ENCODE data around the gene PIP4P1. TPM values are rescaled to one million over a fixed set of nuclear protein-coding genes. Genes with fewer than 3 reads are reported as not detected.
A peak's percentile ranks its signal among the peaks of the same experiment; 100 is the strongest.

PIP4P1 gene
- total and polyA plus RNA-seq, 10 of the 15 experiments (the other 5 are each of a cell fraction or from before 2014, with no cell fraction given), result 19.1 to 47.4 (median 39.7) TPM

- TF ChIP-seq RELB (IDR thresholded peaks at IDR 0.05; ENCODE audit: low read depth), result peak; percentile 89
- TF ChIP-seq YBX1 (IDR thresholded peaks at IDR 0.05), result no peak
- no peak for TF ChIP-seq CBX3 (IDR thresholded peaks at IDR 0.05; ENCODE audit: borderline replicate concordance, low read depth)
- TF ChIP-seq SREBF2 (IDR thresholded peaks at IDR 0.05; ENCODE audit: low read length), result no peak
- no peak for TF ChIP-seq TCF3 (IDR thresholded peaks at IDR 0.05; ENCODE audit: borderline replicate concordance, insufficient read depth, low read depth, low read length)
- TF ChIP-seq IKZF1 (conservative IDR thresholded peaks at IDR 0.05), result peak; percentile 83
- no peak for TF ChIP-seq MEF2A (IDR thresholded peaks at IDR 0.05; ENCODE audit: insufficient read depth, low read depth, low read length)
- no peak for TF ChIP-seq NRF1 (conservative IDR thresholded peaks at IDR 0.05; ENCODE audit: low read depth, low read length)
- TF ChIP-seq EZH2 (IDR thresholded peaks at IDR 0.05; ENCODE audit: borderline replicate concordance, control insufficient read depth, low read depth, low read length), result no peak
- TF ChIP-seq PAX5 (IDR thresholded peaks at IDR 0.05; ENCODE audit: borderline replicate concordance, low read depth, low read length), result no peak
- peak; percentile 78 for TF ChIP-seq POLR2AphosphoS2 (IDR thresholded peaks at IDR 0.05; ENCODE audit: low read depth, low read length)
- TF ChIP-seq RBBP5 (conservative IDR thresholded peaks at IDR 0.05), result no peak
- TF ChIP-seq IRF4 (IDR thresholded peaks at IDR 0.05; ENCODE audit: low read depth, low read length), result no peak; the same call in none of the 2 replicates
- peak; percentile 99 for TF ChIP-seq MAX (IDR thresholded peaks at IDR 0.05; ENCODE audit: low read depth, low read length)
- peak; percentile 19; the same call in 1 of the 2 replicates for TF ChIP-seq CBX5 (IDR thresholded peaks at IDR 0.05; ENCODE audit: low read depth)
- TF ChIP-seq ATF3 (IDR thresholded peaks at IDR 0.05; ENCODE audit: borderline replicate concordance, extremely low read depth, low read depth, low read length), result peak; percentile 97
- peak; percentile 98 for TF ChIP-seq IRF5 (IDR thresholded peaks at IDR 0.05; ENCODE audit: borderline replicate concordance)
- TF ChIP-seq SKIL (IDR thresholded peaks at IDR 0.05; ENCODE audit: low read depth, poor library complexity, severe bottlenecking), result no peak
- peak; percentile 78; the same call in 2 of the 3 replicates for TF ChIP-seq POU2F2 (IDR thresholded peaks at IDR 0.05; ENCODE audit: borderline replicate concordance, low read depth, low read length)
- TF ChIP-seq SRF (IDR thresholded peaks at IDR 0.05; ENCODE audit: low read depth in 2 of 2, low read length in 2 of 2), result no peak
- TF ChIP-seq TBL1XR1 (IDR thresholded peaks at IDR 0.05; ENCODE audit: low read depth, low read length), result no peak
- peak; percentile 52 for TF ChIP-seq MLLT1 (IDR thresholded peaks at IDR 0.05)
- TF ChIP-seq ESRRA (IDR thresholded peaks at IDR 0.05; ENCODE audit: low read length), result no peak
These were observed 6.5 kb downstream of the PIP4P1 start, which contains the start of the genes APEX1 and OSGEP (continued) for GRCh38 chr14:20454516-20455354.
